HEK293 (cell line): ENCODE data around the gene APOO.

Experiments
- BCL11B ChIP-seq: fragments of 450-650 bp; formaldehyde crosslinking; IDR thresholded peaks from 2 replicates; pipeline ENCODE4 v1.5.1; 2016; ENCODE audit warnings: low read depth, missing biosample characterization, missing genetic modification characterization
- GFI1B ChIP-seq: fragments of 450-650 bp; formaldehyde crosslinking; IDR thresholded peaks from 2 replicates; pipeline ENCODE4 v1.5.1; 2016; ENCODE audit warnings: missing biosample characterization, missing genetic modification characterization
- MEIS1 ChIP-seq: sonication (generic); formaldehyde crosslinking; IDR thresholded peaks from 2 replicates; pipeline ENCODE4 v1.8.1; 2022; ENCODE audit warnings: missing genetic modification reagents, mild to moderate bottlenecking, borderline replicate concordance
- OSR2 ChIP-seq: fragments of 450-650 bp; formaldehyde crosslinking; IDR thresholded peaks from 2 replicates; pipeline ENCODE4 v1.5.1; 2016; ENCODE audit warnings: missing biosample characterization, missing genetic modification characterization
- PRDM1 ChIP-seq: fragments of 450-650 bp; formaldehyde crosslinking; IDR thresholded peaks from 2 replicates; pipeline ENCODE4; 2016; ENCODE audit warnings: missing biosample characterization, missing genetic modification characterization
- SCRT1 ChIP-seq: fragments of 450-650 bp; formaldehyde crosslinking; IDR thresholded peaks from 2 replicates; pipeline ENCODE4 v1.5.1; 2016; ENCODE audit warnings: missing biosample characterization, missing genetic modification characterization, borderline replicate concordance
- SCRT2 ChIP-seq: fragments of 450-650 bp; formaldehyde crosslinking; IDR thresholded peaks from 2 replicates; pipeline ENCODE4 v1.5.1; 2016; ENCODE audit warnings: missing biosample characterization, missing genetic modification characterization
- YY1 ChIP-seq: fragments of 450-650 bp; formaldehyde crosslinking; IDR thresholded peaks from 2 replicates; pipeline ENCODE4 v1.5.1; 2018; ENCODE audit warnings: missing biosample characterization, missing genetic modification characterization
- ZFP69B ChIP-seq: fragments of 450-650 bp; formaldehyde crosslinking; IDR thresholded peaks from 2 replicates; pipeline ENCODE4 v1.5.1; 2016; ENCODE audit warnings: missing biosample characterization, missing genetic modification characterization
- ZIC2 ChIP-seq: fragments of 450-650 bp; formaldehyde crosslinking; IDR thresholded peaks from 2 replicates; pipeline ENCODE4 v1.5.1; 2016; ENCODE audit warnings: missing biosample characterization, missing genetic modification characterization
- ZNF112 ChIP-seq: fragments of 450-650 bp; formaldehyde crosslinking; IDR thresholded peaks from 2 replicates; pipeline ENCODE4 v1.5.0; 2017; ENCODE audit warnings: missing biosample characterization, missing genetic modification characterization
- ZNF121 ChIP-seq: fragments of 450-650 bp; formaldehyde crosslinking; IDR thresholded peaks from 2 replicates; pipeline ENCODE4 v1.5.1; 2016; ENCODE audit warnings: missing biosample characterization, missing genetic modification characterization
- ZNF138 ChIP-seq: fragments of 450-650 bp; formaldehyde crosslinking; IDR thresholded peaks from 2 replicates; pipeline ENCODE4 v1.5.1; 2016; ENCODE audit warnings: missing biosample characterization, missing genetic modification characterization, borderline replicate concordance
- ZNF416 ChIP-seq: fragments of 450-650 bp; formaldehyde crosslinking; IDR thresholded peaks from 2 replicates; pipeline ENCODE4 v1.5.1; 2016; ENCODE audit warnings: missing biosample characterization, missing genetic modification characterization
- TF ChIP-seq, protein P1 (sequence below): fragments of 450-650 bp; formaldehyde crosslinking; conservative IDR thresholded peaks from 2 replicates; pipeline ENCODE4 v1.5.1; 2016; ENCODE audit warnings: low read depth, missing biosample characterization, missing genetic modification characterization
- TF ChIP-seq, protein P2 (sequence below): fragments of 450-650 bp; formaldehyde crosslinking; IDR thresholded peaks from 2 replicates; pipeline ENCODE4 v1.5.1; 2017; ENCODE audit warnings: missing biosample characterization, missing genetic modification characterization
- TF ChIP-seq, protein P3 (sequence below): fragments of 450-650 bp; formaldehyde crosslinking; IDR thresholded peaks from 2 replicates; pipeline ENCODE4 v1.5.1; 2016; ENCODE audit warnings: missing biosample characterization, missing genetic modification characterization
- TF ChIP-seq, protein P4 (sequence below): fragments of 450-650 bp; formaldehyde crosslinking; IDR thresholded peaks from 2 replicates; pipeline ENCODE4 v1.5.1; 2017; ENCODE audit warnings: missing biosample characterization, missing genetic modification characterization
- TF ChIP-seq, protein P5 (sequence below): fragments of 450-650 bp; formaldehyde crosslinking; IDR thresholded peaks from 2 replicates; pipeline ENCODE4 v1.5.1; 2016; ENCODE audit warnings: missing biosample characterization, missing genetic modification characterization
- TF ChIP-seq, protein P6 (sequence below): fragments of 450-650 bp; formaldehyde crosslinking; IDR thresholded peaks from 2 replicates; pipeline ENCODE4 v1.5.1; 2016; ENCODE audit warnings: missing biosample characterization, missing genetic modification characterization

Gene APOO

DNA sequence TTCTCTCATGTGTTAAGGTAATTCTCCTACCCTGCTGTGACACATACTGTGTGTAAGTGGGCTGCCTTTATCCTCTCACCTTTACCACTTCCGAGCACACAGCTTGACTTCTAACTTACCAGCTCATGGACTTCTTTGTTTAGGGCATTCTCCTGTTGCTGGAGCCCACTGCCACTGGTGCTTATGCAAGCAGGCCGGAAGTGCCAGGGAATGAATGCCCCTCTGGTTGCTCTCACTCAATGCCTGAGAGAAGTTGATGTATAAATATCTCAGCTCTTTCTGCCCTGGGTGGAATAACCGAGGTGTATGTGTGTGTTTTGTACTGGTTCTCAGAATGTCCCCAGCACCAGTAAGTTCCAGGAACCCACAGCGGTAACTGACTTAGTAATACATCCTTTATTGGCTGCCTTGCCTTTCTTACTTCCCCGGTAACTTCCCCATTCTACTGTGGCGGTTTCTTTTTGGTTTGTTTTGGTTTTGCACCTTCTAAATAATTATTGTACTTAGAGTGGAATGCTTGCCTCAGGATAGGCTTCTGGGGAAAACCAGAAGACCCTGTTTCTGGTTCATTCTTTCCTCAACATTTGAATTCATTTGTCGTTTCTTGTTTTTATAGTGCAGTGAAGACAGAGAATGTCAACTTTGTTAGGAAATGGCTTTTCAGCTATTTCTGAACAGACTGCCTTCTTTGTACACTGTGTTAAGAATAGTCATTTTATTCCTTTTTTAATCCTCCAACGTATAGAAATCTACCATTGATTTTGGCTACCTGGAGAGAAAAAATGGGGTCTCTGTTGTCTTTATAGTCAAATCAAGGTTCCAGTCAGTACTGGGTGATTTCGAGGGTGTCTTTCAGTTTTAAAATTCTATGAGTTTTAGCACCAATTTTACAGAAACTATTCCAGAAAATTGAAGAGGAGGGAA lies 45.5 kb upstream of the APOO start (continued):
- TF ChIP-seq, protein P1, sequence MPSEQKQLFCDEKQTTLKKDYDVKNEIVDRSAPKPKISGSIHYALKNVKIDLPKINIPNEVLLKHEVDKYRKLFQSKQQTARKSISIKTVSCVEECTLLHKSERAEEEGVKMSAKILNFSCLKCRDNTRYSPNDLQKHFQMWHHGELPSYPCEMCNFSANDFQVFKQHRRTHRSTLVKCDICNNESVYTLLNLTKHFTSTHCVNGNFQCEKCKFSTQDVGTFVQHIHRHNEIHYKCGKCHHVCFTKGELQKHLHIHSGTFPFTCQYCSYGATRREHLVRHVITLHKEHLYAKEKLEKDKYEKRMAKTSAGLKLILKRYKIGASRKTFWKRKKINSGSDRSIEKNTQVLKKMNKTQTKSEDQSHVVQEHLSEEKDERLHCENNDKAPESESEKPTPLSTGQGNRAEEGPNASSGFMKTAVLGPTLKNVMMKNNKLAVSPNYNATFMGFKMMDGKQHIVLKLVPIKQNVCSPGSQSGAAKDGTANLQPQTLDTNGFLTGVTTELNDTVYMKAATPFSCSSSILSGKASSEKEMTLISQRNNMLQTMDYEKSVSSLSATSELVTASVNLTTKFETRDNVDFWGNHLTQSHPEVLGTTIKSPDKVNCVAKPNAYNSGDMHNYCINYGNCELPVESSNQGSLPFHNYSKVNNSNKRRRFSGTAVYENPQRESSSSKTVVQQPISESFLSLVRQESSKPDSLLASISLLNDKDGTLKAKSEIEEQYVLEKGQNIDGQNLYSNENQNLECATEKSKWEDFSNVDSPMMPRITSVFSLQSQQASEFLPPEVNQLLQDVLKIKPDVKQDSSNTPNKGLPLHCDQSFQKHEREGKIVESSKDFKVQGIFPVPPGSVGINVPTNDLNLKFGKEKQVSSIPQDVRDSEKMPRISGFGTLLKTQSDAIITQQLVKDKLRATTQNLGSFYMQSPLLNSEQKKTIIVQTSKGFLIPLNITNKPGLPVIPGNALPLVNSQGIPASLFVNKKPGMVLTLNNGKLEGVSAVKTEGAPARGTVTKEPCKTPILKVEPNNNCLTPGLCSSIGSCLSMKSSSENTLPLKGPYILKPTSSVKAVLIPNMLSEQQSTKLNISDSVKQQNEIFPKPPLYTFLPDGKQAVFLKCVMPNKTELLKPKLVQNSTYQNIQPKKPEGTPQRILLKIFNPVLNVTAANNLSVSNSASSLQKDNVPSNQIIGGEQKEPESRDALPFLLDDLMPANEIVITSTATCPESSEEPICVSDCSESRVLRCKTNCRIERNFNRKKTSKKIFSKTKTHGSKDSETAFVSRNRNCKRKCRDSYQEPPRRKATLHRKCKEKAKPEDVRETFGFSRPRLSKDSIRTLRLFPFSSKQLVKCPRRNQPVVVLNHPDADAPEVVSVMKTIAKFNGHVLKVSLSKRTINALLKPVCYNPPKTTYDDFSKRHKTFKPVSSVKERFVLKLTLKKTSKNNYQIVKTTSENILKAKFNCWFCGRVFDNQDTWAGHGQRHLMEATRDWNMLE (tag by site-specific recombination): 0 out of 2 replicates have a peak, but pooled peaks have one; percentile 15
- TF ChIP-seq, protein P2, sequence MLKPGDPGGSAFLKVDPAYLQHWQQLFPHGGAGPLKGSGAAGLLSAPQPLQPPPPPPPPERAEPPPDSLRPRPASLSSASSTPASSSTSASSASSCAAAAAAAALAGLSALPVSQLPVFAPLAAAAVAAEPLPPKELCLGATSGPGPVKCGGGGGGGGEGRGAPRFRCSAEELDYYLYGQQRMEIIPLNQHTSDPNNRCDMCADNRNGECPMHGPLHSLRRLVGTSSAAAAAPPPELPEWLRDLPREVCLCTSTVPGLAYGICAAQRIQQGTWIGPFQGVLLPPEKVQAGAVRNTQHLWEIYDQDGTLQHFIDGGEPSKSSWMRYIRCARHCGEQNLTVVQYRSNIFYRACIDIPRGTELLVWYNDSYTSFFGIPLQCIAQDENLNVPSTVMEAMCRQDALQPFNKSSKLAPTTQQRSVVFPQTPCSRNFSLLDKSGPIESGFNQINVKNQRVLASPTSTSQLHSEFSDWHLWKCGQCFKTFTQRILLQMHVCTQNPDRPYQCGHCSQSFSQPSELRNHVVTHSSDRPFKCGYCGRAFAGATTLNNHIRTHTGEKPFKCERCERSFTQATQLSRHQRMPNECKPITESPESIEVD (tag by site-specific recombination): 0 out of 2 replicates have a peak, but pooled peaks have one; percentile 16
- TF ChIP-seq ZIC2 (tag by site-specific recombination) (peak; percentile 94), YY1 (tag by site-specific recombination) (no peak), ZNF416 (tag by site-specific recombination) (no peak), ZNF112 (tag by site-specific recombination) (no peak), GFI1B (tag by site-specific recombination) (no peak), MEIS1 (no peak), SCRT2 (tag by site-specific recombination) (peak; percentile 87), ZNF121 (no peak), OSR2 (peak; percentile 50), PRDM1 (tag by site-specific recombination) (0 out of 2 replicates have a peak, but pooled peaks have one; percentile 22), ZFP69B (0 out of 2 replicates have a peak, but pooled peaks have one; percentile 16), ZNF138 (tag by site-specific recombination) (no peak), SCRT1 (tag by site-specific recombination) (peak; percentile 72; the same call in 1 of the 2 replicates), BCL11B (tag by site-specific recombination) (no peak)
- TF ChIP-seq, protein P3, sequence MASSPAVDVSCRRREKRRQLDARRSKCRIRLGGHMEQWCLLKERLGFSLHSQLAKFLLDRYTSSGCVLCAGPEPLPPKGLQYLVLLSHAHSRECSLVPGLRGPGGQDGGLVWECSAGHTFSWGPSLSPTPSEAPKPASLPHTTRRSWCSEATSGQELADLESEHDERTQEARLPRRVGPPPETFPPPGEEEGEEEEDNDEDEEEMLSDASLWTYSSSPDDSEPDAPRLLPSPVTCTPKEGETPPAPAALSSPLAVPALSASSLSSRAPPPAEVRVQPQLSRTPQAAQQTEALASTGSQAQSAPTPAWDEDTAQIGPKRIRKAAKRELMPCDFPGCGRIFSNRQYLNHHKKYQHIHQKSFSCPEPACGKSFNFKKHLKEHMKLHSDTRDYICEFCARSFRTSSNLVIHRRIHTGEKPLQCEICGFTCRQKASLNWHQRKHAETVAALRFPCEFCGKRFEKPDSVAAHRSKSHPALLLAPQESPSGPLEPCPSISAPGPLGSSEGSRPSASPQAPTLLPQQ (tag by site-specific recombination): 0 out of 2 replicates have a peak, but pooled peaks have one; percentile 25
- TF ChIP-seq, protein P4, sequence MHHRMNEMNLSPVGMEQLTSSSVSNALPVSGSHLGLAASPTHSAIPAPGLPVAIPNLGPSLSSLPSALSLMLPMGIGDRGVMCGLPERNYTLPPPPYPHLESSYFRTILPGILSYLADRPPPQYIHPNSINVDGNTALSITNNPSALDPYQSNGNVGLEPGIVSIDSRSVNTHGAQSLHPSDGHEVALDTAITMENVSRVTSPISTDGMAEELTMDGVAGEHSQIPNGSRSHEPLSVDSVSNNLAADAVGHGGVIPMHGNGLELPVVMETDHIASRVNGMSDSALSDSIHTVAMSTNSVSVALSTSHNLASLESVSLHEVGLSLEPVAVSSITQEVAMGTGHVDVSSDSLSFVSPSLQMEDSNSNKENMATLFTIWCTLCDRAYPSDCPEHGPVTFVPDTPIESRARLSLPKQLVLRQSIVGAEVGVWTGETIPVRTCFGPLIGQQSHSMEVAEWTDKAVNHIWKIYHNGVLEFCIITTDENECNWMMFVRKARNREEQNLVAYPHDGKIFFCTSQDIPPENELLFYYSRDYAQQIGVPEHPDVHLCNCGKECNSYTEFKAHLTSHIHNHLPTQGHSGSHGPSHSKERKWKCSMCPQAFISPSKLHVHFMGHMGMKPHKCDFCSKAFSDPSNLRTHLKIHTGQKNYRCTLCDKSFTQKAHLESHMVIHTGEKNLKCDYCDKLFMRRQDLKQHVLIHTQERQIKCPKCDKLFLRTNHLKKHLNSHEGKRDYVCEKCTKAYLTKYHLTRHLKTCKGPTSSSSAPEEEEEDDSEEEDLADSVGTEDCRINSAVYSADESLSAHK: peak; percentile 84
- TF ChIP-seq, protein P5, sequence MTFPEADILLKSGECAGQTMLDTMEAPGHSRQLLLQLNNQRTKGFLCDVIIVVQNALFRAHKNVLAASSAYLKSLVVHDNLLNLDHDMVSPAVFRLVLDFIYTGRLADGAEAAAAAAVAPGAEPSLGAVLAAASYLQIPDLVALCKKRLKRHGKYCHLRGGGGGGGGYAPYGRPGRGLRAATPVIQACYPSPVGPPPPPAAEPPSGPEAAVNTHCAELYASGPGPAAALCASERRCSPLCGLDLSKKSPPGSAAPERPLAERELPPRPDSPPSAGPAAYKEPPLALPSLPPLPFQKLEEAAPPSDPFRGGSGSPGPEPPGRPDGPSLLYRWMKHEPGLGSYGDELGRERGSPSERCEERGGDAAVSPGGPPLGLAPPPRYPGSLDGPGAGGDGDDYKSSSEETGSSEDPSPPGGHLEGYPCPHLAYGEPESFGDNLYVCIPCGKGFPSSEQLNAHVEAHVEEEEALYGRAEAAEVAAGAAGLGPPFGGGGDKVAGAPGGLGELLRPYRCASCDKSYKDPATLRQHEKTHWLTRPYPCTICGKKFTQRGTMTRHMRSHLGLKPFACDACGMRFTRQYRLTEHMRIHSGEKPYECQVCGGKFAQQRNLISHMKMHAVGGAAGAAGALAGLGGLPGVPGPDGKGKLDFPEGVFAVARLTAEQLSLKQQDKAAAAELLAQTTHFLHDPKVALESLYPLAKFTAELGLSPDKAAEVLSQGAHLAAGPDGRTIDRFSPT (tag by site-specific recombination): peak; percentile 26; the same call in 1 of the 2 replicates
- TF ChIP-seq, protein P6, sequence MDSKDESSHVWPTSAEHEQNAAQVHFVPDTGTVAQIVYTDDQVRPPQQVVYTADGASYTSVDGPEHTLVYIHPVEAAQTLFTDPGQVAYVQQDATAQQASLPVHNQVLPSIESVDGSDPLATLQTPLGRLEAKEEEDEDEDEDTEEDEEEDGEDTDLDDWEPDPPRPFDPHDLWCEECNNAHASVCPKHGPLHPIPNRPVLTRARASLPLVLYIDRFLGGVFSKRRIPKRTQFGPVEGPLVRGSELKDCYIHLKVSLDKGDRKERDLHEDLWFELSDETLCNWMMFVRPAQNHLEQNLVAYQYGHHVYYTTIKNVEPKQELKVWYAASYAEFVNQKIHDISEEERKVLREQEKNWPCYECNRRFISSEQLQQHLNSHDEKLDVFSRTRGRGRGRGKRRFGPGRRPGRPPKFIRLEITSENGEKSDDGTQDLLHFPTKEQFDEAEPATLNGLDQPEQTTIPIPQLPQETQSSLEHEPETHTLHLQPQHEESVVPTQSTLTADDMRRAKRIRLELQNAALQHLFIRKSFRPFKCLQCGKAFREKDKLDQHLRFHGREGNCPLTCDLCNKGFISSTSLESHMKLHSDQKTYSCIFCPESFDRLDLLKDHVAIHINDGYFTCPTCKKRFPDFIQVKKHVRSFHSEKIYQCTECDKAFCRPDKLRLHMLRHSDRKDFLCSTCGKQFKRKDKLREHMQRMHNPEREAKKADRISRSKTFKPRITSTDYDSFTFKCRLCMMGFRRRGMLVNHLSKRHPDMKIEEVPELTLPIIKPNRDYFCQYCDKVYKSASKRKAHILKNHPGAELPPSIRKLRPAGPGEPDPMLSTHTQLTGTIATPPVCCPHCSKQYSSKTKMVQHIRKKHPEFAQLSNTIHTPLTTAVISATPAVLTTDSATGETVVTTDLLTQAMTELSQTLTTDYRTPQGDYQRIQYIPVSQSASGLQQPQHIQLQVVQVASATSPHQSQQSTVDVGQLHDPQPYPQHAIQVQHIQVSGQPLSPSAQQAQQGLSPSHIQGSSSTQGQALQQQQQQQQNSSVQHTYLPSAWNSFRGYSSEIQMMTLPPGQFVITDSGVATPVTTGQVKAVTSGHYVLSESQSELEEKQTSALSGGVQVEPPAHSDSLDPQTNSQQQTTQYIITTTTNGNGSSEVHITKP (tag by site-specific recombination): 0 out of 2 replicates have a peak, but pooled peaks have one; percentile 10
